KMS-11 (cell line): ENCODE data around the gene GRK6.

Source experiments
- H2AFZ ChIP-seq: fragments of 200-600 bp; sonication (generic); 2 replicates; pipeline ENCODE4 v1.6.1; 2016; ENCODE audit warnings: antibody characterized with exemption, mixed run types, low read depth
- H3K27ac ChIP-seq: fragments of 200-600 bp; sonication (generic); 2 replicates; pipeline ENCODE4 v1.6.1; 2016; ENCODE audit warnings: mild to moderate bottlenecking, mixed run types
- H3K27me3 ChIP-seq: fragments of 200-600 bp; sonication (generic); 2 replicates; pipeline ENCODE4 v1.6.1; 2017; ENCODE audit warnings: mild to moderate bottlenecking, low read depth, mixed run types, moderate library complexity; ENCODE audit not compliant: insufficient read depth
- H3K36me3 ChIP-seq: fragments of 200-600 bp; sonication (generic); 2 replicates; pipeline ENCODE4 v1.6.1; 2017; ENCODE audit warnings: mild to moderate bottlenecking, mixed run types; ENCODE audit not compliant: insufficient read depth
- H3K4me1 ChIP-seq: fragments of 200-600 bp; sonication (generic); 2 replicates; pipeline ENCODE4 v1.6.1; 2016; ENCODE audit warnings: mild to moderate bottlenecking, low read depth, mixed run types; ENCODE audit not compliant: poor library complexity, severe bottlenecking
- H3K4me2 ChIP-seq: fragments of 200-600 bp; sonication (generic); 2 replicates; pipeline ENCODE4 v1.7.0; 2016; ENCODE audit warnings: mild to moderate bottlenecking, mixed run types
- H3K4me3 ChIP-seq: fragments of 200-600 bp; sonication (generic); IDR thresholded peaks from 2 replicates; pipeline ENCODE4 v1.6.1; 2017; ENCODE audit warnings: low read depth, low read length, mixed read lengths; ENCODE audit not compliant: insufficient read depth
- H3K79me2 ChIP-seq: fragments of 200-600 bp; sonication (generic); 2 replicates; pipeline ENCODE4 v1.6.1; 2016; ENCODE audit warnings: low read depth, mixed run types; ENCODE audit not compliant: insufficient read depth
- H3K9ac ChIP-seq: fragments of 200-600 bp; sonication (generic); 2 replicates; pipeline ENCODE4 v1.6.1; 2016; ENCODE audit warnings: mild to moderate bottlenecking, mixed run types
- H4K20me1 ChIP-seq: fragments of 200-600 bp; sonication (generic); 2 replicates; pipeline ENCODE4 v1.6.1; 2016; ENCODE audit warnings: mild to moderate bottlenecking, mixed run types; ENCODE audit not compliant: insufficient read depth
- CTCF ChIP-seq: fragments of 200-600 bp; sonication (generic); conservative IDR thresholded peaks from 2 replicates; pipeline ENCODE4 v1.6.1; 2017; ENCODE audit warnings: low read depth, mild to moderate bottlenecking, antibody characterized with exemption, low read length, moderate library complexity, mixed read lengths

The GRK6 gene

GRCh38 chr5:177487144-177487543 lies 60.7 kb downstream of the GRK6 start:
- H4K20me1 ChIP-seq, result no peaks in the 10 kb centered on the region
- no peak overlapping the region for H3K4me3 ChIP-seq
- no peak for TF ChIP-seq CTCF
- H2AFZ ChIP-seq, result no peak overlapping the region
- H3K36me3 ChIP-seq, result no peaks in the 10 kb centered on the region
- no peak overlapping the region for H3K4me2 ChIP-seq
- H3K9ac ChIP-seq, result no peak overlapping the region
- H3K4me1 ChIP-seq, result peaks cover 5% of the 10 kb centered on the region
- H3K79me2 ChIP-seq, result no peaks in the 10 kb centered on the region
- no peaks in the 10 kb centered on the region for H3K27me3 ChIP-seq
- H3K27ac ChIP-seq, result no peak overlapping the region

GRCh38 chr5:177487975-177488374 lies 61.5 kb downstream of the GRK6 start:
- Histone ChIP-seq H3K4me1 (peaks cover 5% of the 10 kb centered on the region), H3K4me3 (no peak overlapping the region), H2AFZ (no peak overlapping the region), H3K27me3 (no peaks in the 10 kb centered on the region), H3K4me2 (no peak overlapping the region), H3K9ac (no peak overlapping the region), H3K79me2 (no peaks in the 10 kb centered on the region), H4K20me1 (no peaks in the 10 kb centered on the region), H3K27ac (no peak overlapping the region), H3K36me3 (no peaks in the 10 kb centered on the region)
- no peak for TF ChIP-seq CTCF

GRCh38 chr5:177489119-177489716 lies 62.7 kb downstream of the GRK6 start:
- H3K27me3 ChIP-seq, result no peaks in the 10 kb centered on the region
- H3K79me2 ChIP-seq, result no peaks in the 10 kb centered on the region
- no peak overlapping the region for H3K27ac ChIP-seq
- peaks cover 5% of the 10 kb centered on the region for H3K4me1 ChIP-seq
- H2AFZ ChIP-seq, result no peak overlapping the region; the same call in 1 of the 2 replicates
- peak overlapping the region; percentile 21; the same call in 1 of the 2 replicates for H3K4me2 ChIP-seq
- peak; percentile 40 for TF ChIP-seq CTCF
- H4K20me1 ChIP-seq, result no peaks in the 10 kb centered on the region
- H3K9ac ChIP-seq, result no peak overlapping the region
- H3K36me3 ChIP-seq, result no peaks in the 10 kb centered on the region
- no peak overlapping the region for H3K4me3 ChIP-seq

- TF ChIP-seq CTCF, result no peak
- H4K20me1 ChIP-seq, result no peaks in the 10 kb centered on the region
- H3K79me2 ChIP-seq, result no peaks in the 10 kb centered on the region
- H3K4me2 ChIP-seq, result no peak overlapping the region
- no peak overlapping the region for H3K4me3 ChIP-seq
- no peaks in the 10 kb centered on the region for H3K36me3 ChIP-seq
- H3K27ac ChIP-seq, result no peak overlapping the region
- peaks cover 5% of the 10 kb centered on the region for H3K4me1 ChIP-seq
- no peaks in the 10 kb centered on the region for H3K27me3 ChIP-seq
- no peak overlapping the region for H3K9ac ChIP-seq
- no peak overlapping the region for H2AFZ ChIP-seq
These were observed 64.0 kb downstream of the GRK6 start for GRCh38 chr5:177490311-177490991.
